HepG2 (cell line): ENCODE results near the gene GYPC. TPM values are rescaled to one million over a fixed set of nuclear protein-coding genes. Genes with fewer than 3 reads are reported as not detected.

Experiments
- ATAC-seq: fragments of 200-7000 bp; cut with Tn5 transposase; 3 replicates; pipeline ENCODE4 v1.9.1; 2020; ENCODE audit warnings: mild to moderate bottlenecking, moderate library complexity
- BruUV-seq: library from RNA; stranded (reverse); fragments of 400-500 nt; replicated peaks from 2 replicates; lab custom pipeline; 2021; lab: Mats Ljungman, UMichigan
- CTCF ChIA-PET: fragments of 300-600 bp; formaldehyde crosslinking; extraction: SDS; loops from one replicate; lab custom pipeline; 2021; ENCODE audit warnings: low total read pairs, inconsistent platforms, low intra/inter-chr PET ratio; lab: Yijun Ruan, JAX
- POLR2A ChIA-PET: fragments of 350-600 bp; sonication (Branson Sonifier 250); formaldehyde crosslinking; loops from one replicate; lab custom pipeline; 2020; ENCODE audit warnings: antibody characterized with exemption, inconsistent platforms; lab: Yijun Ruan, JAX
- DNase-seq: peaks from one replicate; pipeline ENCODE4 v3.0.0-alpha.2; 2015; ENCODE audit warnings: low spot score
- FAIRE-seq: peaks from 3 replicates; lab custom pipeline; 2011; peaks lifted over from hg19 to GRCh38; lab: Jason Lieb, UNC
- H2AFZ ChIP-seq: one replicate; pipeline ENCODE4 v1.6.1; 2011; ENCODE audit warnings: low read length, inconsistent platforms
- H3K27ac ChIP-seq: fragments of 300-600 bp; 3 replicates; pipeline ENCODE4 v1.8.0; 2011; ENCODE audit warnings: mixed run types, mild to moderate bottlenecking, mixed read lengths, low read length, inconsistent platforms; ENCODE audit not compliant: insufficient read depth; ENCODE audit errors: extremely low read length
- H3K27me3 ChIP-seq, 2 experiments: fragments of 200-600 bp in 1 of 2; 2 replicates in 1 of 2; 3 replicates in 1 of 2; pipeline versions ENCODE4 v1.6.0 to v1.8.0; 2011; ENCODE audit warnings: low read length in 2 of 2, mild to moderate bottlenecking in 2 of 2, moderate library complexity in 2 of 2, inconsistent platforms in 1 of 2; ENCODE audit not compliant: insufficient read depth in 2 of 2, control insufficient read depth in 1 of 2
- H3K36me3 ChIP-seq, 2 experiments: fragments of 200-600 bp in 1 of 2; replicated peaks in 1 of 2; 2 replicates in 1 of 2; 3 replicates in 1 of 2; pipeline versions ENCODE4 v1.5.1 to v1.8.0; 2011; ENCODE audit warnings: low read length in 2 of 2, inconsistent platforms in 1 of 2; ENCODE audit not compliant: insufficient read depth in 2 of 2, control insufficient read depth in 1 of 2
- H3K4me1 ChIP-seq: 2 replicates; pipeline ENCODE4 v1.5.1; 2012; ENCODE audit warnings: low read length, inconsistent platforms; ENCODE audit not compliant: insufficient read depth
- H3K4me2 ChIP-seq: 2 replicates; pipeline ENCODE4 v1.6.0; 2011; ENCODE audit warnings: low read depth, low read length, inconsistent platforms
- H3K4me3 ChIP-seq, 3 experiments: fragments of 200-600 bp in 1 of 3; sonication (generic), shearing (Covaris generic) in 1 of 3; replicated peaks in 1 of 3; 2 replicates each; pipeline ENCODE4 v1.5.1; 2011 to 2016; ENCODE audit warnings: low read length in 3 of 3, inconsistent platforms in 2 of 3, low read depth in 2 of 3, mild to moderate bottlenecking in 2 of 3, control low read depth in 1 of 3, mixed read lengths in 1 of 3; ENCODE audit not compliant: insufficient read depth in 1 of 3
- H3K79me2 ChIP-seq: one replicate; pipeline ENCODE4 v1.6.1; 2011; ENCODE audit warnings: low read length, inconsistent platforms; ENCODE audit not compliant: insufficient read depth
- H3K9ac ChIP-seq: 2 replicates; pipeline ENCODE4 v1.6.0; 2011; ENCODE audit warnings: mild to moderate bottlenecking, low read depth, low read length, inconsistent platforms; ENCODE audit not compliant: insufficient read depth
- H3K9me3 ChIP-seq: 2 replicates; pipeline ENCODE4 v1.5.1; 2012; ENCODE audit warnings: mild to moderate bottlenecking, low read length
- H4K20me1 ChIP-seq: 2 replicates; pipeline ENCODE4 v1.6.0; 2011; ENCODE audit warnings: inconsistent platforms, mild to moderate bottlenecking, low read length, moderate library complexity; ENCODE audit not compliant: insufficient read depth
- ADNP ChIP-seq: sonication (generic); formaldehyde crosslinking; IDR thresholded peaks from 2 replicates; pipeline ENCODE4 v1.4.0; 2020; ENCODE audit warnings: missing genetic modification reagents
- E2F1 ChIP-seq: sonication (generic); formaldehyde crosslinking; IDR thresholded peaks from 2 replicates; pipeline ENCODE4 v1.5.0; 2020; ENCODE audit warnings: missing genetic modification reagents
- EP300 ChIP-seq, 3 experiments: sonication (generic) in 1 of 3; formaldehyde crosslinking in 1 of 3; IDR thresholded peaks; 2 replicates each; pipeline versions ENCODE4 v1.5.1 to v1.6.1; 2011 to 2020; ENCODE audit warnings: low read depth in 2 of 3, low read length in 2 of 3, borderline replicate concordance in 1 of 3, improper control_type of control experiment in 1 of 3, mild to moderate bottlenecking in 1 of 3, missing genetic modification reagents in 1 of 3, moderate library complexity in 1 of 3
- HNRNPH1 ChIP-seq: fragments of 200-400 bp; formaldehyde crosslinking; optimal IDR thresholded peaks from 2 replicates; pipeline ENCODE3; 2017; ENCODE audit warnings: mild to moderate bottlenecking, low read depth, low read length
- KMT2B ChIP-seq: IDR thresholded peaks from 2 replicates; pipeline ENCODE4 v1.6.1; 2016; ENCODE audit warnings: missing genetic modification reagents, missing compliant biosample characterization
- LBX2 ChIP-seq: sonication (generic); formaldehyde crosslinking; IDR thresholded peaks from 2 replicates; pipeline ENCODE4 v1.5.0; 2020; ENCODE audit warnings: missing genetic modification reagents, mild to moderate bottlenecking, borderline replicate concordance
- MED13 ChIP-seq: sonication (generic); formaldehyde crosslinking; IDR thresholded peaks from 2 replicates; pipeline ENCODE4 v1.5.0; 2020; ENCODE audit warnings: missing genetic modification reagents
- PHF5A ChIP-seq: IDR thresholded peaks from one replicate; pipeline ENCODE4 v1.6.1; 2018; ENCODE audit warnings: low read depth, missing genetic modification reagents; ENCODE audit not compliant: unreplicated experiment
- SMAD9 ChIP-seq: sonication (generic); formaldehyde crosslinking; IDR thresholded peaks from 2 replicates; pipeline ENCODE4 v1.5.1; 2020; ENCODE audit warnings: mild to moderate bottlenecking, missing genetic modification reagents
- TEAD3 ChIP-seq: optimal IDR thresholded peaks from 2 replicates; pipeline ENCODE3; 2016; ENCODE audit warnings: borderline replicate concordance
- TEF ChIP-seq: sonication (generic); formaldehyde crosslinking; IDR thresholded peaks from 2 replicates; pipeline ENCODE4 v1.5.0; 2020; ENCODE audit warnings: missing genetic modification reagents
- ZBTB38 ChIP-seq: sonication (generic); formaldehyde crosslinking; IDR thresholded peaks from 2 replicates; pipeline ENCODE4 v1.5.1; 2020; ENCODE audit warnings: mild to moderate bottlenecking, missing genetic modification reagents
- ZFP36L2 ChIP-seq: sonication (generic); formaldehyde crosslinking; IDR thresholded peaks from 2 replicates; pipeline ENCODE4 v1.4.0; 2020; ENCODE audit warnings: missing genetic modification reagents
- ZIK1 ChIP-seq: sonication (generic); formaldehyde crosslinking; IDR thresholded peaks from 2 replicates; pipeline ENCODE4 v1.5.0; 2020; ENCODE audit warnings: mild to moderate bottlenecking, low read depth, missing genetic modification reagents, borderline replicate concordance
- ZNF225 ChIP-seq: sonication (generic); formaldehyde crosslinking; IDR thresholded peaks from 2 replicates; pipeline ENCODE4 v1.4.0; 2020; ENCODE audit warnings: mild to moderate bottlenecking, missing genetic modification reagents
- ZNF264 ChIP-seq: sonication (generic); formaldehyde crosslinking; IDR thresholded peaks from 2 replicates; pipeline ENCODE4 v1.4.0; 2020; ENCODE audit warnings: missing genetic modification reagents
- ZNF546 ChIP-seq: sonication (generic); formaldehyde crosslinking; conservative IDR thresholded peaks from 2 replicates; pipeline ENCODE4 v1.8.1; 2023; ENCODE audit warnings: mild to moderate bottlenecking, missing genetic modification reagents
- ZNF609 ChIP-seq: sonication (generic); formaldehyde crosslinking; IDR thresholded peaks from 2 replicates; pipeline ENCODE4 v1.4.0; 2020; ENCODE audit warnings: mild to moderate bottlenecking, missing genetic modification reagents, borderline replicate concordance
- WGBS: methylation state at CpG from one replicate; pipeline ENCODE4 v1.1.6; 2017; ENCODE audit warnings: low lambda C conversion rate; 5-methylcytosine and 5-hydroxymethylcytosine counted together
- in situ Hi-C: cut with HindIII; loops from 2 replicates; pipeline ENCODE4 v1.10.0; 2017; ENCODE audit warnings: low pct_unique_long_range_greater_than_20kb; ENCODE audit not compliant: extremely low pct_ligation_motif_present
- intact Hi-C: fragments of 100-400 bp; cut with micrococcal nuclease; formaldehyde crosslinking; loops from one replicate; pipeline ENCODE4 v1.10.0; 2022; ENCODE audit not compliant: unreplicated experiment
- polyA plus RNA-seq, 8 experiments: library from polyadenylated mRNA; depleted of rRNA in 3 of 8; stranded (reverse) in 7 of 8; unstranded in 1 of 8; fragments of >200 nt; fragmentation: Illumina TruSeq in 4 of 8; extraction: Trizol in 4 of 8; gene quantifications; 2 replicates each; pipeline versions ENCODE4 v1.2.1 to v1.2.3, GENCODE V29; 2011 to 2016; ENCODE audit warnings: low read depth in 4 of 8, missing spikeins in 1 of 8, mixed read lengths in 1 of 8; ENCODE audit not compliant: insufficient read depth in 1 of 8
- total RNA-seq, 5 experiments: library from RNA; depleted of rRNA; stranded (reverse); fragments of >200 nt; fragmentation: Illumina TruSeq; extraction: Trizol; gene quantifications; 2 replicates each; pipeline ENCODE4 v1.2.3, GENCODE V29; 2016; ENCODE audit warnings: low read depth in 1 of 5

Gene GYPC
- total and polyA plus RNA-seq, 2 of the 13 experiments (the other 11 are each of a cell fraction or from before 2014, with no cell fraction given): not detected

GRCh38 chr2:126616606-126617069, 39.3 kb upstream of the GYPC start:
- Histone ChIP-seq H4K20me1 (no peaks in the 10 kb centered on the region), H3K36me3 (no peaks in the 10 kb centered on the region), H3K27ac (no peak overlapping the region), H3K9ac (no peak overlapping the region), H3K4me3 (no peak overlapping the region), H3K79me2 (no peaks in the 10 kb centered on the region), H2AFZ (no peak overlapping the region), H3K4me2 (no peak overlapping the region), H3K27me3 (no peaks in the 10 kb centered on the region), H3K9me3 (no peaks in the 10 kb centered on the region), H3K4me1 (no peaks in the 10 kb centered on the region)
- no peak for DNase-seq
- no TSS peak for BruUV-seq
- WGBS: 2% methylated on average over 6 of the region's 6 CpGs
- ChIA-PET CTCF (no interaction called here), POLR2A (no interaction called here)
- in situ Hi-C loops: no loop called here
- FAIRE-seq: no peak
- no peak for TF ChIP-seq ZNF264 (CRISPR knock-in tag)
- no peak for TF ChIP-seq TEAD3
- no peak for TF ChIP-seq KMT2B (CRISPR knock-in tag)
- TF ChIP-seq HNRNPH1: no peak
- TF ChIP-seq ZIK1: no peak
- TF ChIP-seq SMAD9 (CRISPR knock-in tag): no peak
- TF ChIP-seq MED13: no peak
- no peak for TF ChIP-seq LBX2 (CRISPR knock-in tag)
- no peak for TF ChIP-seq TEF (CRISPR knock-in tag)
- TF ChIP-seq ZFP36L2 (CRISPR knock-in tag): no peak
- no peak for TF ChIP-seq ZNF546 (CRISPR knock-in tag)
- no peak for TF ChIP-seq ZBTB38 (CRISPR knock-in tag)
- TF ChIP-seq PHF5A (CRISPR knock-in tag): no peak
- TF ChIP-seq ADNP (CRISPR knock-in tag): no peak
- no peak for TF ChIP-seq ZNF609 (CRISPR knock-in tag)
- no peak for TF ChIP-seq ZNF225
- no peak for TF ChIP-seq EP300 (IDR thresholded peaks at IDR 0.05; ENCODE audit: low read depth in 2 of 2, low read length in 2 of 2)
- no peak for TF ChIP-seq EP300 (CRISPR knock-in tag; IDR thresholded peaks at IDR 0.05; ENCODE audit: borderline replicate concordance)
- no peak for TF ChIP-seq E2F1 (CRISPR knock-in tag)
- no peak for ATAC-seq
- intact Hi-C loops: no loop called here
